Measurements from ENCODE around the gene TMEM252.

The TMEM252 gene, protein sequence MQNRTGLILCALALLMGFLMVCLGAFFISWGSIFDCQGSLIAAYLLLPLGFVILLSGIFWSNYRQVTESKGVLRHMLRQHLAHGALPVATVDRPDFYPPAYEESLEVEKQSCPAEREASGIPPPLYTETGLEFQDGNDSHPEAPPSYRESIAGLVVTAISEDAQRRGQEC

GRCh38 chr9:68540712-68541535 is at the start of gene TMEM252:
Gene TMEM252 (minus strand): TSS chr9:68540883. CDS start chr9:68540814, 69 bp downstream.
- DNase-seq (ENCODE audit: low spot score): no peak

GRCh38 chr9:68585034-68585761 is 44.5 kb upstream of the TMEM252 start:
- no peak for DNase-seq (ENCODE audit: low spot score)

DNA sequence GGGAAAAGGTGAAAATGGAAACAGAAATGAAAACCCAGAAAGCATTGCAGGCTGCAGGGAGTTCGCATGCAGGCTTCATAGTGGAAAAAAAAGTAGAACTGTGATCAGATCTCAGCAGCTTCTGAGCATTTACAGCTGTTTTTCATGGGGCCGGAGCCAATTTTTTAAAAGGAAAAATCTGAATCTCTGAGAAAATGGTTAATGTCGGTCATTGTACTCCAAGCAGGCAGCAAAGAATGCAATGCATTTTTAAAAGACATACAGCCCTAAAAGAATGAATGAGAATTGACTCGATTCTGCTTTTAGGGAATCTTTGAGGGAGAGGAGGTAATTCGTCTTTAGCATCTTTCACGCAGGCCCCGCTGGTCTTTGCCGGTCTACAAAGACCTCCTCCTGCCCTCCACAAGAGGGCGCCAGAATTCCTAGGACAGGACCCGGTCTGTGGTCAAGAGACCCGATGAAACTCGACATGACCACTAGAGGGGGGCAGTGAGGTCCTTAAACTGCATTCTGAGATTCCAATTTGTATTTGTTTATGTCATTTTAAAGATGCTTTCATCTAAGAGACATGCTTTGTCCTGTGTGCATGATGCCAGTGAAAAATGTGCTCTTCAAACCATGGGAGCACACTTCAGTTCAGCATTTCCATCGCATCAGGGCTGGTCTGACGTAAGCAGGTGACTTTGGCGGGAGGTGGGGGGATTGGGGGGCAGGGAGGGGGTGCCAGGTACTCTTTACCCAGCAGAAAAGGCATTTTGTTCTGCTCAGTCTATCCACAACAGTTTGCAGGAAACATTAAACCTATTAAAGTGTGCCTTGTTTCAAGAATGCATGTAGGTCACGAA is 43.7 kb upstream of the TMEM252 start:
- peak; percentile 82 for DNase-seq (ENCODE audit: low spot score)

DNA sequence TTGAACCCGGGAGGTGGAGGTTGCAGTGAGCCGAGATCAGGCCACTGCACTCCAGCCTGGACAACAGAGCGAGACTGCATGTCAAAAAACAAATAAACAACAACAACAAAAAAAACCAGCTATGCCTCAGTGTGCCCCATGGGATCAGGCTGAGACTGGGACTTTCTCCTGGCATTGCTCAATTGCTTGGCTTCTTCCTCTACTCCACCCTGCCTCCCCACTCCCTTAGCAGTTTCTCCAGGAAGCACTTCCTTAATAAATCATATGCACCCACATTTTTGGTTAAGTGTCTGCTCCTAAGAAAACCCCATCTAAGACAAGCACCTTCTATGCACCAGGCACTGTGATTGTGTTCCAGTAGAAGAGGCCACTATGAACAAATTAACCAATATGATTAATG is 41.0 kb upstream of the TMEM252 start:
- DNase-seq (ENCODE audit: low spot score): no peak

DNA sequence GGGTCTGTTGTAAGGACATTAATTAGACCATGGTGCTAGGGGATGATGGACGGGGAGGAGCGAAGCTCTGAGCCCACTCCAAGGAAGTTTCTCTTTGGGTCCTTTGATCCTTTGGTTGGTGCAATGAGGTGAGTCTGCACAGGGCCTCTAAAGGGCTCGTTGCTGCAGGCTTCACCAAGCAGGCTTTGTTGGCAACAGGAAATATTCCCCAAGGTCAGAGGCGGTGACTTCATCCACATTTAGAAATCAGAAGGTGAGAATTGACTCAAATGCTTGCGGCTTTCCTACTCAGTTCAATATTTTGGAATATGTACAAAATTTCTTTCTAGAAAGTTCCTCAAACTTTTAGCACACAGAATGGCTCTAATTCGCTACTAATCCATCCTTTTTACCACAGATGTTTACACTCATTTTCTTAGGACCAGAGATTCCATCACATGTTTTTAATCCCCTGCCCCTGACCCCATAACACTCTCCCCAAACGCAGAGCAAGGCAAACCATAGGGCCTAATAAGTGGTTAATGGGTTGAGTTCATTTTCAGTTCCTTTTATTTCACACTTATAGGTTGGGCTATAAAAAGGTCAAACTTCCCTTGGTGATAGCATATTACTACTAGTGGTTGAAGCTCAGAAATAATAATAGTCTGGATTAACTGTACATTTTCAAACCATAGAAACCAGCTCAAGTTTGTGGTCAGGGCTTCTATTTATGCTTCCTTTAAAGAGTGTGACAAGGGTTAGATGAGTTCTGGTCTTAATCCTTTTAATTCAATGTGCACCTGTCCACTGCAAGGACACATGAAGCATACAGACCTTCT is 37.3 kb upstream of the TMEM252 start:
- no peak for DNase-seq (ENCODE audit: low spot score)

- DNase-seq (ENCODE audit: low spot score): no peak
These were observed 35.1 kb upstream of the TMEM252 start for GRCh38 chr9:68575817-68576216.

DNA sequence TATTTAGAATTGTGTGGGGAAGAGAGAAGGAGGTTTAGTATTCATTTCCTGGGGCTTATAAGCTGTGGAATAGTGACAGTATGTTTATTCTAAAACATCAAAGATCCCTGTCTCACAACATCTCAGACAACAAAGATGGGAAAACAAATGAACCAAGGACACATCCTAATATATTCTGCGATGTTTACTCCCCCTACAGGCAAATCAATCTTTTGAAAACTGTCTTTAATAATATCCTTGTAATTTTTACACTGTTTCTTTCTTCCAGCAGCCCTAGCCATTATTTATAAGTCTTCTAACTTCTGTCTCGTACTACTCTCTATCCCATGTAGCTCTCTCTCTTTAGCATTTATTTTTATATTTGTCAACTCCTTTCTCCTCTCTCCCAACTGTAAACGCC is 33.5 kb upstream of the TMEM252 start:
- DNase-seq (ENCODE audit: low spot score): no peak

DNA sequence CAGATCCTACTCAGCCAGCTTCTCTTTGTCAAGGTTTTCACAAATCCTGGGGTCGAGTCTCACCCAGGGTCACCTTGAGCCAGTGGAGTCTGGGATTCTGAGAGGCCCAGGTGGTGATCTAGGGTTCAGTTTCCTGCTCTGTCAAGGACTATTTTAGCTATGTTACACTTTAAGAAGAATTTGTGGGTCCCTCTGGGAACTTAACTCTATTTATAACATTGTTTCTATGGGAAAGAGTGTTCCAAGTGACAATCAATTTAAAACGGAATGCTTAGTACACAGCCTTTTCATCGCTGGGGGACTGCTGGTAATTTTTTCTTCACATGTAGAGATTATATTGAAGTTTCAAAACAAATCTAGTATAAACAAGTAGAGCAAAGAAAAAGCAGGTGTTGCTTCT is 26.9 kb upstream of the TMEM252 start:
- DNase-seq (ENCODE audit: low spot score): no peak

- DNase-seq (ENCODE audit: low spot score): no peak
These were observed 21.8 kb upstream of the TMEM252 start for GRCh38 chr9:68562461-68562860.

DNA sequence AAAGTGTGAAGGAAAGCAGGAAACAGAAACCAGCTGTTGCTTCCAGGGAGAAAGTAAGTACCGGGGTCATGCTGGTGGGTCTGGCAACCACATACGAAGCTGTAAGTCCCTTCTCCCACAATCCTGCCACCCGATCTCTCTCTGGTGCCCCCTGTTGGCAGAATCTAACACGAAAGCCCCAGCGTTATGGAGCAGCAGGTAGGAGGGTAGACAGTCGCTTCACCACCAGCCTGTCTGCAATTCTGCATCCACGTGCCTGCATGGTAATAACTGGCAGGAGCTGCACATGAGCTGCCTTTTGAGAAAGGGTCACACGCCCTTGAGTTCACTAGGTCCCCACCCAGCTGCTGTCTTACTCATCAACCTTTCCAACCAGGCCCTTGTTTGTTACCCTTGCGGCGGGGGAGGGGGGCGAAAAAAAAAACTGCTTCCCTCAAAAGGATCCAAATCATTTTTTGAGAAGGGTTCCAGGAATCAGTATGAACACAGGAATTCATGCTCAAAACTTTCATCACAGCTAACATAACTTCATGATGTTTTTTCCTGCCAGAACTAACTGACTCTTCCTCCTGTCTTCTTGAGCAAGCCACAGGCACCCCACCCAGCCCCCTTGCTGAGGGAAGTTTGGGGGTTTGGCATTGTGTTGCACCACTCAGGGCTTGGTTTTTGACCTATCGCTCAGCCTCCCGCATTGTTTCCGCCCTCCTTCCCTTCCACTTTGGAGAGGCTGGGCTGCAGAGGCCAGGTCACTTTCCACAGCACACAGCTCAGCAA is 19.6 kb upstream of the TMEM252 start:
- DNase-seq (ENCODE audit: low spot score): peak; percentile 16

- no peak for DNase-seq (ENCODE audit: low spot score)
These were observed 17.9 kb upstream of the TMEM252 start for GRCh38 chr9:68558545-68558944.

DNA sequence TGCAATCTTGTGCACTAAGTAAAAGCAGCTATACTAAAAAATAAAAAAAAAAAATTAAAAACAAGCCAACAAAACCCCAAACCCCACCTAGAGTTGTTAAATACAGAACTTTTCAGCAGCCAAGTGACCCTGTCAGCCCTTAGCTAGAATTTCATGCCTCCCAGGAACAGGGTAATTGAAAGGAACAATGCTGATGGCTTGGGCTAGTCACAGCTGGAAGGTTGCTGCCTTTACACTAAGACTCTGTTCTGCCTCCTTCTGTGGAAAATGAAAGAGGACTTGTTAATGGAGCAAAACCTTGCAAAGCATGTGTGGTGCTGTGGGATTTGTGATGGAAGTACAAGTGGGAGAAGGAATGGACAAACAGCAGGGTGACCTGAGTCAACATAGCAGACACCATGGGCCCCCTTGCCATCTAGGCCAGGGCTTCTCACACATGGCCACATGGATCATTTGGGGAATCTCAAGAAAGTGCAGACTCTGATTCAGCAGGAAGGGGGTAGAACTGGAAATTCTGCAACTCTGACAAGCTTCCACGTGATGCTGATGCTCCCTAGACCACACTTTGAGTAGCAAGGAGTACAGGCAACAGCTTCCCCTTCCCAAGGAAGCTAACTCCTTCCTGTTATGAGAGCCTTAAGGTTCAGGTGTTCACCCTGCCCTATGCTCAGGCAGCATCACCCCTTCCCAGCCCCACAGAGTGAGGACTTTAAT is 14.9 kb upstream of the TMEM252 start:
- DNase-seq (ENCODE audit: low spot score): no peak

DNA sequence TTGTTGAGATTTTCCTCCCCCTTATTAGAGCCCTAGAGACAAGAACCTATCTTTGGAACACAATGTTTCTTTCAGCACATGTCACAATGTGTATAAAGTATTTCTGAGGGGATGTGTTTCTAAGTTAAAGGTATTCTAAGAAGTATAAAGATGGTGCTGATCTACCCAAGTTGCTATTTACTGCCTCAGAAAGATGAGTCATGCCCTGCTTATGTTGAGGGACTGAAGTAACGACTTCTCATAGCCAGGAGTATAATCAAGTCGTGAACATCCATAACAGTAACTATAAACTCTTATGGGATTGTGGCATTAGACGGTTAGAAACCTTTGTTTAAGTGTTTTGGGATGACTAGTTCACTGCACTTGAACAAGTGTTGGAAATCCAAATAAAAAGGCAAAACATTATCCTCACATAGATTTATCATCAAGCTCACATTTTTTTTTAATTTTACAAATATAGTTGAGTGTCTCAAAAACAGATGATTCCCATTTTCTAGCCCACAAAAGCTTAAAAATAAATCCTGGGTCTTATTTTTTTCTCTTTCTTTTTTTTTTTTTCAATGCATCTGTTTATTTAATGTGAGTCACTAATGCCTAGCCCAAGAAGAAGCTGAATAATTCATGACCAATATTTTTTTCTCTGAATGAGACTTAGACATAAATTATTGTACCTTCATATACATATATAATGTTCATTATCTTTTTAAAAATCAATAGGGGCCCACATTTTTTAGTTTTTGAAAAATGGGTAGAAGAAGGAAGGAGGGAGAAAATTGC is 12.2 kb upstream of the TMEM252 start:
- DNase-seq (ENCODE audit: low spot score): no peak

- no peak for DNase-seq (ENCODE audit: low spot score)
These were observed 10.5 kb upstream of the TMEM252 start for GRCh38 chr9:68551191-68551590.

- DNase-seq (ENCODE audit: low spot score): no peak
These were observed 7.6 kb upstream of the TMEM252 start for GRCh38 chr9:68548241-68548640.

- no peak for DNase-seq (ENCODE audit: low spot score)
These were observed 6.7 kb upstream of the TMEM252 start for GRCh38 chr9:68547417-68547816.

DNA sequence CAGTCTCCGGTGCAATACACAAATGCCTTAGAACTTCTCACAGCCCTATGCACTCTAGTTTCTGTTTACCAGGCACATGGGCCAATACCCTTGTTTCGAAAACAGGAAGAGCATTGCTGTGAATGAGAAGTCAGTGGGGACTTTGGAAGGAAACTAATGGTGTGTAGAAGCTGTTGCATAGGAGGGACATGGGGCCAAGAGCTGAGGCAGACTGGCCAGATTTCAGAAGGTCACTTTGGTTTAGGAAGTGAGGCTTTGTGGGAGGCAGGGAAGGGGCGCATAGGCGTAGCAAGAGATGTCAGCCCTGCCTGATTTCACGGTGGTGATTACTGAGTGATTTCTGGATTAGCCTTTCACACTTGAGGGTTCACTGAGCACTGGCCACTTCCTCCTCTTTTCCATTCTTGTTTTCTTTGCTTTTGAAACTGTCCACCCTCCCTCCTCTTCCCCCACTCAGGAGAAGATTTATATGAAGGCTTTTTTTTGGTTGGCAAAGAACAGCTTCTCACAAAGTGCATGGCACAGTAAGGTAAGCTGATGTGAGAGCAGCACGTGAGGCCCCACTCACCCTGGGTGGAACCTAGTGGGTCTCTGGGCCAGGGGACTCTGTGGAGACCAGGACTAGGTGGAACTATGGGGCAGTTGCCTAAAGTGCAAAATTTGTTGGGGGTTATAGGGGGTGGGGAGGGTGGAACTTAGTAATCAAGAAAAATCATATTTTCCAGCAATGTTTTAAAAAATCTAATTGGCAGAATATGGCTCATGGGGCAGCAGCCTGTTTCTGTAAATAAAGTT is 6.1 kb upstream of the TMEM252 start:
- DNase-seq (ENCODE audit: low spot score): peak; percentile 55

DNA sequence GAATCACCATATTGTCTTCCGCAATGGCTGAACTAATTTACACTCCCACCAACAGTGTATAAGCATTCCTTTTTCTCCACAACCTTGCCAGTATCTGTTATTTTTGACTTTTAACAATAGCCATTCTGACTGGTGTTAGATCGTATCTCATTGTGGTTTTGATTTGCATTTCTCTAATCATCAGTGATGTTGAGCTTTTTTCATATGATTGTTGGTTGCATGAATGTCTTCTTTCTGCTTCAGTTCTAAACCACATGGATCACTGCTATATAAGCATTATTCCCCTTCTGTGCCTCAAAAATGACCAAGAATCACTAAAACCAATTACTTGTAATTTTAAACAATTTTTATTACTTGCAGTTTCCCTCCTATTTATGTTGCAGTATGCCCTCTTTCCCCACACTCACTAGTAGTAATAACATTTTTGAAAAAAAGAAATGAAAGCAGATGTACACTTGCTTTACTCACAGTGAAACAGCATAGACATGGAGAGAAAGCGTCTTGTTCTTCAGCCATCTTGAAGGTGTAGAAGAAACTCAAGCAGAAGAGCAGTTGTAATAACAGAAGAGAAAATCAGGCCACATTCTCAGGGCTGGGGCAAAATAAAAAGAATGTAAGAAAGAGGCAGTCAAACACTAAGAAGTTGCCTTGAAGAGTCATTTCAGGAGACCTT is 4.5 kb upstream of the TMEM252 start:
- no peak for DNase-seq (ENCODE audit: low spot score)

All from globus pallidus (tissue), 1 donor.